Activated CD4-positive, alpha-beta T cell treated with anti-CD3 and anti-CD28 coated beads, Interleukin-2, amount 50 U/mL, for 1 hour (primary cell): ENCODE measurements around the gene CTNNA2.

ENCODE experiments used
- DNase-seq: peaks from one replicate; pipeline ENCODE4 v3.0.0-alpha.2; 2020

CTNNA2 gene

GRCh38 chr2:79793006-79793405 lies 280.2 kb downstream of the CTNNA2 start:
- DNase-seq, result no peak

DNA sequence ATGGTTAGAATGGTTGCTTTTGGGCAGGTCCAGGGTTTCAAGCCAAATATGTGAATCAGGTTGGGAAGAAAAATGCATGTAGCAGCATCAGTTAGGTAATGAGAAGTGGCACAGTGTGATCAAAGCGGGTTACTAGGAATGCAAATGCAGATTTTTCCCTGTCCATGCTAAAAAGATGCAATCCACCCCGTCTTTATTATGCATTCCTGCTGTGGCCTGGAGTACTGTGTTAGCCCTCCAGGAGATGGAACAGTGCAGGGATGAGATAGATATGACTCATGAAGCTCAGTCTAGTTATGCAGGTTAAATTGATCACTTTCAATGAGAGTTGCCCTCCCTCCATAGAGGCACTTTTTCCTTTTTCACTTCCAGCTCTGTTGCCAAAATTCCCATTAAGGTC lies 283.8 kb downstream of the CTNNA2 start:
- DNase-seq, result no peak

DNA sequence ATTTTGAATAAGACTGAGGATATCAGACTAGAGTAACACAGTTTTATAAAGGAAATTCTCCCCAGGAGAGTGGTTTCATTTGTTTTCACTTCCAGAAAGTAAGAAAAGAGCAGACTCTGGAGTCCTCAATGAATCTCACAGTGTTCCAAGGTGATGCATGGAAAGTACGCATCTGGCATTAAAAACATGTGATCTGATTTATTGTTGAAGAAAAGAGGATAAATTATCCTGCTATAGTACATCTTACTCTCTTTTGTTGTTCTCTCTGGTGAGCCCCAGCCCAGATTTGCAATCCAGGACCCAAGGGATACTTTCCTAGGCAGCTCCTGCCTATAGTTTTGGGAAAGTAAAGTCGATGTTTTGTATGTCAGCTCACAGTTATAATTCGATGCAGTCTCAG lies 285.9 kb downstream of the CTNNA2 start:
- DNase-seq, result no peak

- DNase-seq, result no peak
Observed at GRCh38 chr2:79799729-79800128, 286.9 kb downstream of the CTNNA2 start.

GRCh38 chr2:79801082-79801481 lies 288.2 kb downstream of the CTNNA2 start:
- no peak for DNase-seq

- no peak for DNase-seq
Observed at GRCh38 chr2:79817288-79817687, 304.4 kb downstream of the CTNNA2 start.

GRCh38 chr2:79820281-79820680 lies 307.4 kb downstream of the CTNNA2 start:
- no peak for DNase-seq

GRCh38 chr2:79822136-79822535 lies 309.3 kb downstream of the CTNNA2 start:
- DNase-seq, result no peak

DNA sequence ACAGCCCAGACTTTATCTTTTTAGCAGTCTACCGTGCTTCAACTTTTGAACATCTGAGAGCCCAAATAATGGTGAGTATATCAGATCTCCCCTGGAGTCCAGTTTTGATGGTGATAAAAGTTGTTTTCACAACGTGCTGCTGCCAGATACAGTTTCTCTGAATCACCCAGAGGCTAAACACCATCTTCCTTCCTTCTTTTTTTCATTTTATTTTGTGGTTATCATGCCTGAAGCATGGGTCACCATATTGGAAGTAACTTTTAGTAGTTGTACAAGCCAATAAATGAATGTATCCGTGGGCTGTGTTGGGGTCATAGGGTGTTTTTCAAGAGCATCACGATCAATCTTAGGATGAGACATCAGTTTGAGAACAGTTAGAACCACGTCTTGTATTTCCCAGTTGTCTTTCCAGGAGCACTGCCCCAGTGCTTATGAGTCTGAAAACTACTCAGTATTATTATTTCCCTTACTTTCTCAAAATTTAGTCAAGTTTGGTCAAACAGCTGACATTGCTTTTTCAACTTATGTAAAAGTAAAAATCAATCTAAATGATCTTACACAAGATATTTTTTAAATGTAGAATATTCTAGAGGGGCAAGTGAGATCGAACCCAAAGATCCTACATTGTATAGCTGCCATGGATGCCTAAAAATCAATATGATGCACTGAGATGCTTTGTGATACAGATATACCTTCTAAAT lies 311.4 kb downstream of the CTNNA2 start:
- no peak for DNase-seq

- DNase-seq, result no peak
Observed at GRCh38 chr2:79827881-79828280, 315.0 kb downstream of the CTNNA2 start.

- DNase-seq, result no peak
Observed at GRCh38 chr2:79830501-79830900, 317.6 kb downstream of the CTNNA2 start.

DNA sequence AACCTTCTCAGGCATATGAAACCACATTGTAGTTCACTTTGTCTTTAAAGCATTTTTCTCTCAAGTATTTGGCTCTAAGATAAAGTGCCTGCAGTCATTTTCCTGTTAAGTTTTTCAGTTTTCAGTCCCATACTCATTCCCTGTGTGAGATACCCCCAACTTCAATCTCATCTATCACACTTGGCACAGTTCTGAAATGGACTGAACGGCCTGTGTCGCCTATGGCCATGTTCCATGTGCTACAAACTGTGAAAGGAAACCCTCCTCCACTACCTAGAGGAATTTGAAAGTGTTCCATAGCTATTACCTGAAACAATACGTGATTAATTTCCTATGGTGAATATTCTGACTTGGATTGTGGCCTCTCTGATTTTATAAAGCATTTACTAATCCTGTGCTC lies 319.1 kb downstream of the CTNNA2 start:
- no peak for DNase-seq

DNA sequence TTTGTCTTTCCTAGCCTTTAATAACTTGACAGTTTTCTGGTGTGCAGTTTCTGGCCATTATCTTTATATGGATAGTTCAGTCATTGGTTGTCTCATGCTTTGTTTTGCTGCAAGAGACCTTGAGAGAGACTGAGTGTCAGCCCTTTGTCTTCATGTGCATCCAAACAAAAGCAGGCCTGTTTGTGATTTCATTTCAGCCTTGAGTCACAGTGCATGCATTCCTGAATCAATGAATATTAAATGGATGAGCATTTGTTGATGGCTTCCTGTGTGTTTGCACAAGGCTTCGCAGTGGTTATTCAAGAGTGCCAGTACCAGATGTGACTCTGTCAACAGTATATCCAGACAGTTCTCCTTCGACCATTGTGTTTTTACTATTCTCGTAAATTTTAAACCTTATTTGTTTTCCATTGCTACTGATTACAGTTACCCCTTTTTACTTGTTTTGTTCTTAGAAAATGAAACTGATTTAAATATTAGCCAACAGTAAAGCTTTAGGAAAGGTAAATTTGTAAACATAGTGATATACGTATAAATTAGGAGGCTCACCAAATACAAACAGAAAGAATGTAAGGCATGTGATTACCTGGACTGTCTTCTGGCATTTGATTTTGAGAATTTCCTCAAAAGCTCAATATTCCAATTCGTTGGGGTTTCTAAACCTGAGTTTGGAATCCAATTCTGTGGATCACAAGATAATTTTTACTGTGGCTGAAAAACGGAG lies 319.8 kb downstream of the CTNNA2 start:
- no peak for DNase-seq

GRCh38 chr2:79833235-79833878 lies 320.5 kb downstream of the CTNNA2 start:
- no peak for DNase-seq

DNA sequence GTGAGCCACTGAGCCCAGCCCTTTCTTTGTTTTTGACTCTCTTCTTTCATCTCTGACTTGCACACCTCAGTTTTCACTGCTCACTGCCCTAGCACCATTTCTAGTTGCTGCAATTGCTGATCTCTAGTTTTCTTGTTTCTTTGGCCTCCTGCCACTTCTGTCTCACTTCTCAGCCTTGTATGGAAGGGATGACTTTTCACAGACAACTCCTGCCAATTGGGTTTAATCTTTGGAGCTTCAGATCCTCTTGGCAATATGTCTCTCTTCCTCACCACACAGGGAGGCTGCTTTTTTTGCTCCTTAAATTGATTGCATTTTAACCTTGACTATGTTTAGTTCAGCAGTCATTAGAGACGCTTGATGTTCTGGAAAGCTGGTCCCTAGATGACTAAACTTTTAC lies 323.1 kb downstream of the CTNNA2 start:
- DNase-seq, result no peak

DNA sequence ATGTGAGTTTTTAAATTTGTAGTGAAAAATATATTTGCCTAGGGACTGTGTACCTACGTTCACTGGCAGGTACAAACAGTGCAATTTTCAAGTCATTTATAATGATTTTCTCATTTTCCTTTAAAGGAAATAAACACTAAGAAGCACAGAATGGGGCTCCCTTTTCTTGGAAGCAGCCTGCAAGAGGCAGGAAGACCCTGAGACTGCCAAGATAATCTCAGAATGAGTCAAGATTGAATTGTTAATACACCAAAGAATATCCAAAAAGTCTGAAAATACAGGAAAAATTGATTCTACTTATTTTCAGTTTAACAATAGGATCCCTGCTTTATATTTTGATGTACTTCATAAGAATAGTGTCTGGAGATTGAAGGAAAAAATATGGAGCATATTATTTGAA lies 331.2 kb downstream of the CTNNA2 start:
- no peak for DNase-seq

DNA sequence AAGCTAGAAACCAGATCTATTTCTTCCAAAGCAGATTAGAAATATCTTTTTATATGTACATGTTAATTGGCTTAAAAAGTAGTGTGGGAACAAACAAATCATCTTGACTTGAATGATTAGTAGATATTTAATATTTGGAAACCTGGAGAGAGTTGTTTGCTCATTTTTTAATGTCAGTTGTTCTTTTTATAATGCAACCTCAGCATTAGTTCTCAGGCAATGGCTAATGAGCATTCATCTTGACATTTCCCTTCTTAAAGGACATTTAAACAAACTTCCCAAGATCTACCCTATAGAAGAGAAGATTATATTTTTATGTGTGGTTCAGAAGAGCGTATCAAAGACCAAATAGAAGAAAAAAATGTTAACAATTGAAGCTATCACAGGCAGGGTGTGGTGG lies 334.0 kb downstream of the CTNNA2 start:
- no peak for DNase-seq

DNA sequence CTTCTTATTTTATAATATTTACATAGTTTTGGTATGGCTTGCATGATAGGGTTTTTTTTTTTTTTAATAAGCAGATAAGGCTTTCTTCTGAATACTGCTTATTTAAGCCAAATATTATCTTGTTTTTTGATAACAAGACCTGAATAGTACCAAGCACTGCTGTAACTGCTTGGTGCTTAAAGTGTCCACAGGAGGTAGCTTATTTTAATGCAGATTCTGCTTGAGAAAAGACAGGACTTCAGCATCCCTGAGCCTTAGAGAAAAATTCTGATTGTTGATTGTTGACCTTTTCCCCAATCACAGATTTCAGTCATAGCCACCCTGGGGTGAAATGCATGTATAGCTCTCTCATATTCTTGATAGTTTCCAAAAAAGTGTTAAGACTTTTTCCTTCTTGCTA lies 336.4 kb downstream of the CTNNA2 start:
- DNase-seq, result no peak

DNA sequence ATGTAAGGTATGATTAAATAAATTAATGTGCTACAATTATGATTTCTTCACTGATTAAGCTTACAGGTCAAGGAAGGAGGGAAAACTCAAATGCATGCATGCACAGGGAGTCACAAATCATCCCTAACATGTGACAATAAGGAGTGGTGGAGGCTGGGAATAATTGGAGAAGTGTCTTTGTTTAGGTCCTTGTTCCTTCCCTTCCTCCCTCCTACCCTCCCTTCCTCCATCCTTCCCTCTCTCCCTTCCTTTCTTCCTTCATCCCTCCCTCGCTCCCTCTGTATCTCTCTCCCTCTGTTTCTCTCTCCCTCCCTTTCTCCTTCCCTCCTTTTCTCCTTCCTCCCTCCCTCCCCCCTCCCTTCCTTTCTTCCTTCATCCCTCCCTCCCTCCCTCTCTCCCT lies 337.1 kb downstream of the CTNNA2 start:
- no peak for DNase-seq

- no peak for DNase-seq
Observed at GRCh38 chr2:79850912-79851311, 338.1 kb downstream of the CTNNA2 start.

DNA sequence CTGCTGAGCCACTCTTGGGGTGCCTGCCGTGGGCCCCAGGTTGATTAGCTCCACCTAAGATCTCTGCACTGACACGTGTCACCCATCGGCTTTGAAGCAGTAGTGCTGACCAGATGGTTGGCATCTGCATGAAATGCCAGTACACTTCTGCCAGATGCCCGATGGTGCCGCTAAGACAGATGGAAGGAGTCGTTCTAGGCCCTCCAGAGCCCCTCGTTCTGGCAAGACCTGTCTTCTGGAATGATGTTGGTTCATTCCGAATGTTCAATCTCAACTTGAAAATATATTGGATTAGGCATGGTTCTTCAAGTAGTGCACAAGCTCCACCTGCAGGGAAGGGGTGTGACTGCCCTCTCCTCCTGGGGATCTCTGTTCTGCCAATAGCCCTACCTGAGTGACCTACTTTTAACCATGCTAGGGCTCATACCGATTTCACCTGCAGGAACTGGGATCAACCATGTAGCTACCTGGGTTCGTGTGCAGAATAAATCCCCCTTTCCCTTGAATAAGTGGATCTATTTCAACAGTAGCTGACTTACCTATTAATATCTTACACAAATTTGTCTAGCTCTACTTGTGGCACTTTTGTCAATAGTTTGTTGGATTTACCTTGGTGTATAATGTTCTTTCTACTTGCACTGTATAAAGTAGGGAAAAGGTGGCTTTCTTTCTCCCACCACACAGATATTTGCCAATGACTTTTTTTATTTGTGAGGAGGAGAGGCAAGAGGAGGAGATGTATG lies 342.6 kb downstream of the CTNNA2 start:
- DNase-seq, result no peak

GRCh38 chr2:79857888-79858287 lies 345.0 kb downstream of the CTNNA2 start:
- DNase-seq, result no peak

GRCh38 chr2:79860228-79861058 lies 347.6 kb downstream of the CTNNA2 start:
- DNase-seq, result no peak
